Panc1 (cell line): ENCODE measurements around the gene TP63. TPM values are rescaled to one million over a fixed set of nuclear protein-coding genes. Genes with fewer than 3 reads are reported as not detected.

Experiments
- ATAC-seq: fragments of 200-7000 bp; cut with Tn5 transposase; 2 replicates; pipeline ENCODE4 v1.9.1; 2020; ENCODE audit warnings: mild to moderate bottlenecking, moderate library complexity
- BruUV-seq: library from RNA; stranded (reverse); fragments of 400-500 nt; replicated peaks from 2 replicates; lab custom pipeline; 2021; lab: Mats Ljungman, UMichigan
- CTCF ChIA-PET: fragments of 300-600 bp; sonication (Branson Sonifier 250); formaldehyde crosslinking; loops from one replicate; lab custom pipeline; 2022; ENCODE audit warnings: antibody characterized with exemption; lab: Charles Lee
- POLR2A ChIA-PET: fragments of 300-600 bp; sonication (Branson Sonifier 250); formaldehyde crosslinking; loops from one replicate; lab custom pipeline; 2022; ENCODE audit warnings: antibody characterized with exemption; lab: Charles Lee
- DNase-seq: peaks from one replicate; pipeline ENCODE4 v3.0.0-alpha.2; 2010; ENCODE audit warnings: low read depth, low spot score
- H3K27ac ChIP-seq: 2 replicates; pipeline ENCODE4 v1.5.1; 2011; ENCODE audit warnings: mild to moderate bottlenecking, low read length, inconsistent platforms
- H3K27me3 ChIP-seq: fragments of 200-500 bp; sonication (Bioruptor generic); 2 replicates; pipeline ENCODE4 v1.6.0; 2014; ENCODE audit warnings: low read length, inconsistent platforms; ENCODE audit not compliant: control insufficient read depth, insufficient read depth
- H3K36me3 ChIP-seq: fragments of 200-500 bp; sonication (Bioruptor generic); 2 replicates; pipeline ENCODE4 v1.5.1; 2014; ENCODE audit warnings: inconsistent platforms, mild to moderate bottlenecking, low read length, moderate library complexity; ENCODE audit not compliant: control insufficient read depth, insufficient read depth
- H3K4me1 ChIP-seq: 2 replicates; pipeline ENCODE4 v1.5.1; 2011; ENCODE audit warnings: inconsistent platforms, mild to moderate bottlenecking, low read length, moderate library complexity; ENCODE audit not compliant: control insufficient read depth, insufficient read depth
- H3K4me3 ChIP-seq, 2 experiments: 2 replicates each; pipeline ENCODE4 v1.5.1; 2011 to 2012; ENCODE audit warnings: low read depth in 2 of 2, low read length in 2 of 2, mild to moderate bottlenecking in 2 of 2, inconsistent platforms in 1 of 2, moderate library complexity in 1 of 2
- H3K9me3 ChIP-seq: fragments of 200-500 bp; sonication (Bioruptor generic); 2 replicates; pipeline ENCODE4 v1.5.1; 2014; ENCODE audit warnings: low read depth, mild to moderate bottlenecking, inconsistent platforms, low read length, moderate library complexity; ENCODE audit not compliant: control insufficient read depth, insufficient read depth
- CTCF ChIP-seq: fragments of 450-650 bp; IDR thresholded peaks from 2 replicates; pipeline ENCODE4 v1.5.1; 2017; ENCODE audit warnings: mild to moderate bottlenecking
- POLR2AphosphoS5 ChIP-seq: IDR thresholded peaks from 2 replicates; pipeline ENCODE4 v1.6.1; 2012; ENCODE audit warnings: mild to moderate bottlenecking, low read depth, low read length, moderate library complexity
- SIN3A ChIP-seq: IDR thresholded peaks from 2 replicates; pipeline ENCODE4 v1.6.1; 2012; ENCODE audit warnings: low read depth, mild to moderate bottlenecking, low read length, moderate library complexity, borderline replicate concordance; ENCODE audit not compliant: insufficient read depth
- TCF7L2 ChIP-seq: IDR thresholded peaks from 2 replicates; pipeline ENCODE4 v1.6.1; 2011; ENCODE audit warnings: mild to moderate bottlenecking, low read depth, low read length, inconsistent platforms
- in situ Hi-C: cut with HindIII; loops from 2 replicates; pipeline ENCODE4 v1.10.0; 2016; ENCODE audit warnings: low sequenced_read_pairs, low pct_unique_long_range_greater_than_20kb
- intact Hi-C: fragments of 100-400 bp; cut with micrococcal nuclease; formaldehyde crosslinking; loops from one replicate; pipeline ENCODE4 v1.10.0; 2022; ENCODE audit not compliant: unreplicated experiment
- total RNA-seq: library from RNA; stranded (reverse); gene quantifications from one replicate; pipeline ENCODE4 v1.2.1, GENCODE V29; 2021; ENCODE audit not compliant: unreplicated experiment
- TF ChIP-seq, protein P1 (sequence below), 2 experiments: IDR thresholded peaks; 2 replicates each; pipeline ENCODE4 v1.6.1; 2011 to 2012; ENCODE audit warnings: low read depth in 2 of 2, control low read depth in 1 of 2, low read length in 1 of 2, mild to moderate bottlenecking in 1 of 2, moderate library complexity in 1 of 2; ENCODE audit not compliant: insufficient read depth in 1 of 2

The TP63 gene
- total RNA-seq, 1 experiment from 2014 or later, result 0.51 TPM

- Histone ChIP-seq H3K27ac (no peak overlapping the region), H3K9me3 (no peaks in the 10 kb centered on the region; the same call in 1 of the 2 replicates), H3K36me3 (no peaks in the 10 kb centered on the region), H3K4me1 (no peaks in the 10 kb centered on the region), H3K27me3 (no peaks in the 10 kb centered on the region), H3K4me3 (no peak overlapping the region)
- intact Hi-C loops, result no loop called here
- POLR2A ChIA-PET, result no interaction called here
- in situ Hi-C loops, result no loop called here
- CTCF ChIA-PET, result no interaction called here
- ATAC-seq (peak; percentile 58; the same call in 1 of the 2 replicates), DNase-seq (peak; percentile 76)
- no TSS peak for BruUV-seq
- TF ChIP-seq SIN3A (no peak), TCF7L2 (no peak), POLR2AphosphoS5 (no peak), CTCF (no peak)
- TF ChIP-seq, protein P1, sequence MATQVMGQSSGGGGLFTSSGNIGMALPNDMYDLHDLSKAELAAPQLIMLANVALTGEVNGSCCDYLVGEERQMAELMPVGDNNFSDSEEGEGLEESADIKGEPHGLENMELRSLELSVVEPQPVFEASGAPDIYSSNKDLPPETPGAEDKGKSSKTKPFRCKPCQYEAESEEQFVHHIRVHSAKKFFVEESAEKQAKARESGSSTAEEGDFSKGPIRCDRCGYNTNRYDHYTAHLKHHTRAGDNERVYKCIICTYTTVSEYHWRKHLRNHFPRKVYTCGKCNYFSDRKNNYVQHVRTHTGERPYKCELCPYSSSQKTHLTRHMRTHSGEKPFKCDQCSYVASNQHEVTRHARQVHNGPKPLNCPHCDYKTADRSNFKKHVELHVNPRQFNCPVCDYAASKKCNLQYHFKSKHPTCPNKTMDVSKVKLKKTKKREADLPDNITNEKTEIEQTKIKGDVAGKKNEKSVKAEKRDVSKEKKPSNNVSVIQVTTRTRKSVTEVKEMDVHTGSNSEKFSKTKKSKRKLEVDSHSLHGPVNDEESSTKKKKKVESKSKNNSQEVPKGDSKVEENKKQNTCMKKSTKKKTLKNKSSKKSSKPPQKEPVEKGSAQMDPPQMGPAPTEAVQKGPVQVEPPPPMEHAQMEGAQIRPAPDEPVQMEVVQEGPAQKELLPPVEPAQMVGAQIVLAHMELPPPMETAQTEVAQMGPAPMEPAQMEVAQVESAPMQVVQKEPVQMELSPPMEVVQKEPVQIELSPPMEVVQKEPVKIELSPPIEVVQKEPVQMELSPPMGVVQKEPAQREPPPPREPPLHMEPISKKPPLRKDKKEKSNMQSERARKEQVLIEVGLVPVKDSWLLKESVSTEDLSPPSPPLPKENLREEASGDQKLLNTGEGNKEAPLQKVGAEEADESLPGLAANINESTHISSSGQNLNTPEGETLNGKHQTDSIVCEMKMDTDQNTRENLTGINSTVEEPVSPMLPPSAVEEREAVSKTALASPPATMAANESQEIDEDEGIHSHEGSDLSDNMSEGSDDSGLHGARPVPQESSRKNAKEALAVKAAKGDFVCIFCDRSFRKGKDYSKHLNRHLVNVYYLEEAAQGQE (IDR thresholded peaks at IDR 0.05; ENCODE audit: insufficient read depth in 1 of 2, low read depth in 2 of 2, low read length in 1 of 2), result no peak
These were observed 283.6 kb downstream of the TP63 start for GRCh38 chr3:189914799-189915198.

- no TSS peak for BruUV-seq
- no peak for DNase-seq
- in situ Hi-C loops (no loop called here), intact Hi-C loops (no loop called here)
- no peaks in the 10 kb centered on the region for H3K27me3 ChIP-seq
- H3K4me1 ChIP-seq, result no peaks in the 10 kb centered on the region
- ChIA-PET POLR2A (no interaction called here), CTCF (no interaction called here)
- ATAC-seq, result no peak
- H3K36me3 ChIP-seq, result no peaks in the 10 kb centered on the region
- TF ChIP-seq CTCF, result no peak
- no peak for TF ChIP-seq SIN3A
- TF ChIP-seq, protein P1 (IDR thresholded peaks at IDR 0.05; ENCODE audit: insufficient read depth in 1 of 2, low read depth in 2 of 2, low read length in 1 of 2), result no peak
- no peak for TF ChIP-seq TCF7L2
- H3K9me3 ChIP-seq, result no peaks in the 10 kb centered on the region
- no peak overlapping the region for H3K27ac ChIP-seq
- H3K4me3 ChIP-seq, result no peak overlapping the region
These were observed 290.6 kb downstream of the TP63 start for GRCh38 chr3:189921770-189922169.
